ENCODE data around the gene KRT2. TPM values are rescaled to one million over a fixed set of nuclear protein-coding genes. Genes with fewer than 3 reads are reported as not detected.

KRT2 gene
- total and polyA plus RNA-seq, 2 donors (not counting 3 experiments of a cell fraction or from before 2014, with no cell fraction given) = not detected

DNA sequence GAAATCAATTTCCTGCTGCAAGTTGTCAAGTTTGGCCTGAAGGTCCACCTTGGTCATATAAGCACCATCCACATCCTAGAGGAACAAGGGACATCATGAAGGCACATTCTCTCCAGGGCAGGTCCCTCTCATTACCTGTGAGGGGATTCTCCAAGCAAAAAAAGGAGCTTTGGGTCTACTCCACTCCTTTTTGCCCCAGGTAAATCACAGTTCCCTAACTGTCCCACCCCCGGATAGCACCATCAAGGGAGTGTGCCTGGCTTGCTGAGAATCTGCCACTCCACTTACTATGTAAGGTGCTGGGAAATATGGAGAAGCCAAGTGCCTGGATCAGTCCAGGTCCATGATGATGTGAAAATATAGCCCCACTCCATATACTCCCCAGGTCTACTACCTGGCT is 25.7 kb upstream of the KRT2 start:
- no peak overlapping the region for H3K27ac ChIP-seq (ENCODE audit: insufficient read depth, low read depth, low read length)
- no peaks in the 10 kb centered on the region for H3K27me3 ChIP-seq (ENCODE audit: control insufficient read depth in 2 of 2, insufficient read depth in 2 of 2, low read length in 2 of 2)
- no peak for FAIRE-seq
- no peak overlapping the region for H2AFZ ChIP-seq (ENCODE audit: low read depth, low read length)
- H3K36me3 ChIP-seq (ENCODE audit: control insufficient read depth in 2 of 2, extremely low read depth in 1 of 2, insufficient read depth in 2 of 2, low read length in 2 of 2) = no peaks in the 10 kb centered on the region
- H3K9me3 ChIP-seq (replicated peaks; ENCODE audit: control insufficient read depth, insufficient read depth, low read length) = no peaks in the 10 kb centered on the region
- no peak for TF ChIP-seq FOS (IDR thresholded peaks at IDR 0.05; ENCODE audit: borderline replicate concordance, insufficient read depth, low read length)
- TF ChIP-seq GATA2 (IDR thresholded peaks at IDR 0.05; ENCODE audit: insufficient read depth, insufficient read length, low read depth, low read length) = no peak
- no peak for TF ChIP-seq POLR2AphosphoS5 (IDR thresholded peaks at IDR 0.05; ENCODE audit: insufficient read depth, low read depth, low read length)
- no peak for TF ChIP-seq POLR2A (IDR thresholded peaks at IDR 0.05; ENCODE audit: low read depth, low read length)
- TF ChIP-seq, protein P1, sequence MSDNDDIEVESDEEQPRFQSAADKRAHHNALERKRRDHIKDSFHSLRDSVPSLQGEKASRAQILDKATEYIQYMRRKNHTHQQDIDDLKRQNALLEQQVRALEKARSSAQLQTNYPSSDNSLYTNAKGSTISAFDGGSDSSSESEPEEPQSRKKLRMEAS (IDR thresholded peaks at IDR 0.05; ENCODE audit: insufficient read depth, insufficient read length) = no peak
- TF ChIP-seq EZH2 (IDR thresholded peaks at IDR 0.05; ENCODE audit: borderline replicate concordance, low read depth, low read length, severe bottlenecking) = no peak
- TF ChIP-seq, protein P2, sequence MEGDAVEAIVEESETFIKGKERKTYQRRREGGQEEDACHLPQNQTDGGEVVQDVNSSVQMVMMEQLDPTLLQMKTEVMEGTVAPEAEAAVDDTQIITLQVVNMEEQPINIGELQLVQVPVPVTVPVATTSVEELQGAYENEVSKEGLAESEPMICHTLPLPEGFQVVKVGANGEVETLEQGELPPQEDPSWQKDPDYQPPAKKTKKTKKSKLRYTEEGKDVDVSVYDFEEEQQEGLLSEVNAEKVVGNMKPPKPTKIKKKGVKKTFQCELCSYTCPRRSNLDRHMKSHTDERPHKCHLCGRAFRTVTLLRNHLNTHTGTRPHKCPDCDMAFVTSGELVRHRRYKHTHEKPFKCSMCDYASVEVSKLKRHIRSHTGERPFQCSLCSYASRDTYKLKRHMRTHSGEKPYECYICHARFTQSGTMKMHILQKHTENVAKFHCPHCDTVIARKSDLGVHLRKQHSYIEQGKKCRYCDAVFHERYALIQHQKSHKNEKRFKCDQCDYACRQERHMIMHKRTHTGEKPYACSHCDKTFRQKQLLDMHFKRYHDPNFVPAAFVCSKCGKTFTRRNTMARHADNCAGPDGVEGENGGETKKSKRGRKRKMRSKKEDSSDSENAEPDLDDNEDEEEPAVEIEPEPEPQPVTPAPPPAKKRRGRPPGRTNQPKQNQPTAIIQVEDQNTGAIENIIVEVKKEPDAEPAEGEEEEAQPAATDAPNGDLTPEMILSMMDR (IDR thresholded peaks at IDR 0.05; ENCODE audit: extremely low read depth in 1 of 2, insufficient read depth in 1 of 2, low read depth in 1 of 2, low read length in 2 of 2) = no peak
- TF ChIP-seq MYC (IDR thresholded peaks at IDR 0.05; ENCODE audit: low read depth, low read length) = no peak
- no peak for TF ChIP-seq JUN (IDR thresholded peaks at IDR 0.05; ENCODE audit: borderline replicate concordance, insufficient read depth, insufficient read length, low read depth)
- dilution Hi-C loops (cut with MboI; ENCODE audit: extremely low pct_ligation_motif_present, low sequenced_read_pairs) = no loop called here
- no peak overlapping the region for H3K4me3 ChIP-seq (replicated peaks in 1 of 3; ENCODE audit: insufficient read depth in 1 of 3, low read depth in 1 of 3, low read length in 3 of 3)
- intact Hi-C loops (cut with micrococcal nuclease) = no loop called here
- ChIA-PET CTCF (no interaction called here), POLR2A (no interaction called here)
- no peaks in the 10 kb centered on the region for H4K20me1 ChIP-seq (replicated peaks; ENCODE audit: control insufficient read depth, extremely low read depth, insufficient read depth, low read length)
- H3K4me1 ChIP-seq (ENCODE audit: control insufficient read depth, extremely low read depth, insufficient read depth, low read length) = no peaks in the 10 kb centered on the region
- no peaks in the 10 kb centered on the region for H3K79me2 ChIP-seq (ENCODE audit: control insufficient read depth, insufficient read depth, low read length)
- no peak overlapping the region for H3K4me2 ChIP-seq (ENCODE audit: insufficient read depth, low read length)
- H3K9me1 ChIP-seq (replicated peaks; ENCODE audit: control insufficient read depth, extremely low read depth, insufficient read depth, low read length) = no peaks in the 10 kb centered on the region
- BruUV-seq (replicated peaks) = no TSS peak
- DNase-seq (ENCODE audit: low read depth, low spot score) = no peak
- H3K9ac ChIP-seq (replicated peaks; ENCODE audit: extremely low read depth, insufficient read depth, low read length) = no peak overlapping the region

All from endothelial cell of umbilical vein (primary cell).